HEK293 (cell line): Measurements from ENCODE around the gene RNF41.

Experiments used
- GFI1B ChIP-seq: fragments of 450-650 bp; formaldehyde crosslinking; IDR thresholded peaks from 2 replicates; pipeline ENCODE4 v1.5.1; 2016; ENCODE audit warnings: missing biosample characterization, missing genetic modification characterization
- GLIS1 ChIP-seq: fragments of 450-650 bp; formaldehyde crosslinking; IDR thresholded peaks from 2 replicates; pipeline ENCODE4 v1.5.1; 2016; ENCODE audit warnings: missing biosample characterization, missing genetic modification characterization
- KLF8 ChIP-seq: fragments of 450-650 bp; formaldehyde crosslinking; IDR thresholded peaks from 2 replicates; pipeline ENCODE4 v1.5.1; 2016; ENCODE audit warnings: missing biosample characterization, missing genetic modification characterization
- YY1 ChIP-seq: fragments of 450-650 bp; formaldehyde crosslinking; IDR thresholded peaks from 2 replicates; pipeline ENCODE4 v1.5.1; 2018; ENCODE audit warnings: missing biosample characterization, missing genetic modification characterization
- ZBTB7A ChIP-seq: fragments of 450-650 bp; formaldehyde crosslinking; IDR thresholded peaks from 2 replicates; pipeline ENCODE4 v1.5.1; 2016; ENCODE audit warnings: low read depth, missing biosample characterization, missing genetic modification characterization
- ZIC2 ChIP-seq: fragments of 450-650 bp; formaldehyde crosslinking; IDR thresholded peaks from 2 replicates; pipeline ENCODE4 v1.5.1; 2016; ENCODE audit warnings: missing biosample characterization, missing genetic modification characterization
- ZNF174 ChIP-seq: fragments of 450-650 bp; formaldehyde crosslinking; IDR thresholded peaks from 2 replicates; pipeline ENCODE4 v1.5.0; 2017; ENCODE audit warnings: missing biosample characterization, mild to moderate bottlenecking, missing genetic modification characterization
- ZNF24 ChIP-seq: fragments of 450-650 bp; formaldehyde crosslinking; IDR thresholded peaks from 2 replicates; pipeline ENCODE4 v1.5.1; 2016; ENCODE audit warnings: missing biosample characterization, missing genetic modification characterization
- ZNF391 ChIP-seq: fragments of 450-650 bp; formaldehyde crosslinking; IDR thresholded peaks from 2 replicates; pipeline ENCODE4 v1.5.1; 2016; ENCODE audit warnings: low read depth, missing biosample characterization, missing genetic modification characterization, borderline replicate concordance
- ZNF394 ChIP-seq: fragments of 450-650 bp; formaldehyde crosslinking; IDR thresholded peaks from 2 replicates; pipeline ENCODE4 v1.5.1; 2016; ENCODE audit warnings: missing biosample characterization, missing genetic modification characterization, mild to moderate bottlenecking, moderate library complexity, borderline replicate concordance
- ZNF555 ChIP-seq: fragments of 450-650 bp; formaldehyde crosslinking; conservative IDR thresholded peaks from 2 replicates; pipeline ENCODE4 v1.5.1; 2017; ENCODE audit warnings: missing biosample characterization, mild to moderate bottlenecking, missing genetic modification characterization, inconsistent platforms
- ZNF626 ChIP-seq: fragments of 450-650 bp; sonication (Bioruptor Pico); formaldehyde crosslinking; IDR thresholded peaks from 2 replicates; pipeline ENCODE4 v1.5.1; 2018; ENCODE audit warnings: missing biosample characterization, missing genetic modification characterization, inconsistent platforms
- ZNF629 ChIP-seq: fragments of 450-650 bp; formaldehyde crosslinking; IDR thresholded peaks from 2 replicates; pipeline ENCODE4 v1.5.1; 2017; ENCODE audit warnings: missing biosample characterization, missing genetic modification characterization
- TF ChIP-seq, protein P1 (sequence below): fragments of 450-650 bp; formaldehyde crosslinking; IDR thresholded peaks from 2 replicates; pipeline ENCODE4 v1.5.1; 2016; ENCODE audit warnings: missing biosample characterization, missing genetic modification characterization
- TF ChIP-seq, protein P2 (sequence below): fragments of 450-650 bp; formaldehyde crosslinking; IDR thresholded peaks from 2 replicates; pipeline ENCODE4 v1.5.1; 2016; ENCODE audit warnings: missing biosample characterization, missing genetic modification characterization
- TF ChIP-seq, protein P3 (sequence below): fragments of 450-650 bp; formaldehyde crosslinking; IDR thresholded peaks from 2 replicates; pipeline ENCODE4 v1.5.1; 2016; ENCODE audit warnings: missing biosample characterization, missing genetic modification characterization
- TF ChIP-seq, protein P4 (sequence below): fragments of 450-650 bp; formaldehyde crosslinking; conservative IDR thresholded peaks from 2 replicates; pipeline ENCODE4 v1.5.1; 2016; ENCODE audit warnings: low read depth, missing biosample characterization, missing genetic modification characterization
- TF ChIP-seq, protein P5 (sequence below): fragments of 450-650 bp; formaldehyde crosslinking; IDR thresholded peaks from 2 replicates; pipeline ENCODE4 v1.5.1; 2016; ENCODE audit warnings: missing biosample characterization, missing genetic modification characterization
- TF ChIP-seq, protein P6 (sequence below): fragments of 450-650 bp; formaldehyde crosslinking; IDR thresholded peaks from 2 replicates; pipeline ENCODE4 v1.5.1; 2016; ENCODE audit warnings: missing biosample characterization, missing genetic modification characterization
- TF ChIP-seq, protein P7 (sequence below): fragments of 450-650 bp; formaldehyde crosslinking; IDR thresholded peaks from 2 replicates; pipeline ENCODE4 v1.5.1; 2016; ENCODE audit warnings: missing biosample characterization, missing genetic modification characterization

Gene RNF41

DNA sequence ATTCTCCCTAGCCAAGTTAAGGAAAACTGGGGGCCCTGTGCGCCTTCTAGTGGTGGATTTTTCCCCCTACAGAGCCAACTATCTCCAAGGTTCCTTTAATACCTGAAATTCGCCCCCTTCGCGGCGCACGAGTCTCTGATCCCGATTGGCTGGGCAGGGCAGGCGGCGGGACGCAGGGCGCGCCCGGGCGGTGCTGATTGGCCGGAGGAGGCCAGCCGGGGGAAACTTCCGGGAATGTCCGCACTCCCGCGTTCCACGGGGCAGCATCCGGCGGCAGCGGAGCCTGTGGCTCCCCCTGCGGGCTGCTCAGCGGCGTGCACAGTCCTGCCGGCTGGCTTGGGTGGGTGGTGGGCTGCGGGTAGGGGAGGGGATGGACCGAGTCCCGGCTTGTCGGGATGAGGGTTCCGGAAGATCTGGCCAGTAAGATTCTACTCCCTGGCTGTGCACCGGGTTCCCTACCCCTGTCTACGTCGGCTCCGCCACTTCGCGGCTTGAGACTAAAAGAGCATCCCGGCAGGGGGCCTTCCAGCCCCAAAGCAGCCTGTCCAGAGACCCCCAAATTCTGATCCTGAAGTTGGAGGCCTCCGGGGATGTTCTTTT, 2.5 kb upstream of the RNF41 start, which contains the start of gene NABP2 (continued):
- TF ChIP-seq, protein P1, sequence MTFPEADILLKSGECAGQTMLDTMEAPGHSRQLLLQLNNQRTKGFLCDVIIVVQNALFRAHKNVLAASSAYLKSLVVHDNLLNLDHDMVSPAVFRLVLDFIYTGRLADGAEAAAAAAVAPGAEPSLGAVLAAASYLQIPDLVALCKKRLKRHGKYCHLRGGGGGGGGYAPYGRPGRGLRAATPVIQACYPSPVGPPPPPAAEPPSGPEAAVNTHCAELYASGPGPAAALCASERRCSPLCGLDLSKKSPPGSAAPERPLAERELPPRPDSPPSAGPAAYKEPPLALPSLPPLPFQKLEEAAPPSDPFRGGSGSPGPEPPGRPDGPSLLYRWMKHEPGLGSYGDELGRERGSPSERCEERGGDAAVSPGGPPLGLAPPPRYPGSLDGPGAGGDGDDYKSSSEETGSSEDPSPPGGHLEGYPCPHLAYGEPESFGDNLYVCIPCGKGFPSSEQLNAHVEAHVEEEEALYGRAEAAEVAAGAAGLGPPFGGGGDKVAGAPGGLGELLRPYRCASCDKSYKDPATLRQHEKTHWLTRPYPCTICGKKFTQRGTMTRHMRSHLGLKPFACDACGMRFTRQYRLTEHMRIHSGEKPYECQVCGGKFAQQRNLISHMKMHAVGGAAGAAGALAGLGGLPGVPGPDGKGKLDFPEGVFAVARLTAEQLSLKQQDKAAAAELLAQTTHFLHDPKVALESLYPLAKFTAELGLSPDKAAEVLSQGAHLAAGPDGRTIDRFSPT (tag by site-specific recombination) = no peak
- TF ChIP-seq ZIC2 (tag by site-specific recombination) (peak; percentile 80), ZNF555 (tag by site-specific recombination) (no peak), ZNF24 (tag by site-specific recombination) (no peak), ZNF394 (tag by site-specific recombination) (peak; percentile 38; the same call in 1 of the 2 replicates), ZBTB7A (tag by site-specific recombination) (peak; percentile 78; the same call in 1 of the 2 replicates), ZNF629 (tag by site-specific recombination) (peak; percentile 71), KLF8 (peak; percentile 74; the same call in 1 of the 2 replicates), GLIS1 (peak; percentile 72; the same call in 1 of the 2 replicates), ZNF174 (tag by site-specific recombination) (no peak), GFI1B (tag by site-specific recombination) (no peak), ZNF626 (no peak), ZNF391 (tag by site-specific recombination) (peak; percentile 83; the same call in 1 of the 2 replicates), YY1 (tag by site-specific recombination) (no peak)
- TF ChIP-seq, protein P2, sequence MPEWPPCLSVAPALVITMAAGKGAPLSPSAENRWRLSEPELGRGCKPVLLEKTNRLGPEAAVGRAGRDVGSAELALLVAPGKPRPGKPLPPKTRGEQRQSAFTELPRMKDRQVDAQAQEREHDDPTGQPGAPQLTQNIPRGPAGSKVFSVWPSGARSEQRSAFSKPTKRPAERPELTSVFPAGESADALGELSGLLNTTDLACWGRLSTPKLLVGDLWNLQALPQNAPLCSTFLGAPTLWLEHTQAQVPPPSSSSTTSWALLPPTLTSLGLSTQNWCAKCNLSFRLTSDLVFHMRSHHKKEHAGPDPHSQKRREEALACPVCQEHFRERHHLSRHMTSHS (tag by site-specific recombination) = no peak
- TF ChIP-seq, protein P3, sequence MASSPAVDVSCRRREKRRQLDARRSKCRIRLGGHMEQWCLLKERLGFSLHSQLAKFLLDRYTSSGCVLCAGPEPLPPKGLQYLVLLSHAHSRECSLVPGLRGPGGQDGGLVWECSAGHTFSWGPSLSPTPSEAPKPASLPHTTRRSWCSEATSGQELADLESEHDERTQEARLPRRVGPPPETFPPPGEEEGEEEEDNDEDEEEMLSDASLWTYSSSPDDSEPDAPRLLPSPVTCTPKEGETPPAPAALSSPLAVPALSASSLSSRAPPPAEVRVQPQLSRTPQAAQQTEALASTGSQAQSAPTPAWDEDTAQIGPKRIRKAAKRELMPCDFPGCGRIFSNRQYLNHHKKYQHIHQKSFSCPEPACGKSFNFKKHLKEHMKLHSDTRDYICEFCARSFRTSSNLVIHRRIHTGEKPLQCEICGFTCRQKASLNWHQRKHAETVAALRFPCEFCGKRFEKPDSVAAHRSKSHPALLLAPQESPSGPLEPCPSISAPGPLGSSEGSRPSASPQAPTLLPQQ (tag by site-specific recombination) = peak; percentile 41; the same call in 1 of the 2 replicates
- TF ChIP-seq, protein P4, sequence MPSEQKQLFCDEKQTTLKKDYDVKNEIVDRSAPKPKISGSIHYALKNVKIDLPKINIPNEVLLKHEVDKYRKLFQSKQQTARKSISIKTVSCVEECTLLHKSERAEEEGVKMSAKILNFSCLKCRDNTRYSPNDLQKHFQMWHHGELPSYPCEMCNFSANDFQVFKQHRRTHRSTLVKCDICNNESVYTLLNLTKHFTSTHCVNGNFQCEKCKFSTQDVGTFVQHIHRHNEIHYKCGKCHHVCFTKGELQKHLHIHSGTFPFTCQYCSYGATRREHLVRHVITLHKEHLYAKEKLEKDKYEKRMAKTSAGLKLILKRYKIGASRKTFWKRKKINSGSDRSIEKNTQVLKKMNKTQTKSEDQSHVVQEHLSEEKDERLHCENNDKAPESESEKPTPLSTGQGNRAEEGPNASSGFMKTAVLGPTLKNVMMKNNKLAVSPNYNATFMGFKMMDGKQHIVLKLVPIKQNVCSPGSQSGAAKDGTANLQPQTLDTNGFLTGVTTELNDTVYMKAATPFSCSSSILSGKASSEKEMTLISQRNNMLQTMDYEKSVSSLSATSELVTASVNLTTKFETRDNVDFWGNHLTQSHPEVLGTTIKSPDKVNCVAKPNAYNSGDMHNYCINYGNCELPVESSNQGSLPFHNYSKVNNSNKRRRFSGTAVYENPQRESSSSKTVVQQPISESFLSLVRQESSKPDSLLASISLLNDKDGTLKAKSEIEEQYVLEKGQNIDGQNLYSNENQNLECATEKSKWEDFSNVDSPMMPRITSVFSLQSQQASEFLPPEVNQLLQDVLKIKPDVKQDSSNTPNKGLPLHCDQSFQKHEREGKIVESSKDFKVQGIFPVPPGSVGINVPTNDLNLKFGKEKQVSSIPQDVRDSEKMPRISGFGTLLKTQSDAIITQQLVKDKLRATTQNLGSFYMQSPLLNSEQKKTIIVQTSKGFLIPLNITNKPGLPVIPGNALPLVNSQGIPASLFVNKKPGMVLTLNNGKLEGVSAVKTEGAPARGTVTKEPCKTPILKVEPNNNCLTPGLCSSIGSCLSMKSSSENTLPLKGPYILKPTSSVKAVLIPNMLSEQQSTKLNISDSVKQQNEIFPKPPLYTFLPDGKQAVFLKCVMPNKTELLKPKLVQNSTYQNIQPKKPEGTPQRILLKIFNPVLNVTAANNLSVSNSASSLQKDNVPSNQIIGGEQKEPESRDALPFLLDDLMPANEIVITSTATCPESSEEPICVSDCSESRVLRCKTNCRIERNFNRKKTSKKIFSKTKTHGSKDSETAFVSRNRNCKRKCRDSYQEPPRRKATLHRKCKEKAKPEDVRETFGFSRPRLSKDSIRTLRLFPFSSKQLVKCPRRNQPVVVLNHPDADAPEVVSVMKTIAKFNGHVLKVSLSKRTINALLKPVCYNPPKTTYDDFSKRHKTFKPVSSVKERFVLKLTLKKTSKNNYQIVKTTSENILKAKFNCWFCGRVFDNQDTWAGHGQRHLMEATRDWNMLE (tag by site-specific recombination) = peak; percentile 63
- TF ChIP-seq, protein P5, sequence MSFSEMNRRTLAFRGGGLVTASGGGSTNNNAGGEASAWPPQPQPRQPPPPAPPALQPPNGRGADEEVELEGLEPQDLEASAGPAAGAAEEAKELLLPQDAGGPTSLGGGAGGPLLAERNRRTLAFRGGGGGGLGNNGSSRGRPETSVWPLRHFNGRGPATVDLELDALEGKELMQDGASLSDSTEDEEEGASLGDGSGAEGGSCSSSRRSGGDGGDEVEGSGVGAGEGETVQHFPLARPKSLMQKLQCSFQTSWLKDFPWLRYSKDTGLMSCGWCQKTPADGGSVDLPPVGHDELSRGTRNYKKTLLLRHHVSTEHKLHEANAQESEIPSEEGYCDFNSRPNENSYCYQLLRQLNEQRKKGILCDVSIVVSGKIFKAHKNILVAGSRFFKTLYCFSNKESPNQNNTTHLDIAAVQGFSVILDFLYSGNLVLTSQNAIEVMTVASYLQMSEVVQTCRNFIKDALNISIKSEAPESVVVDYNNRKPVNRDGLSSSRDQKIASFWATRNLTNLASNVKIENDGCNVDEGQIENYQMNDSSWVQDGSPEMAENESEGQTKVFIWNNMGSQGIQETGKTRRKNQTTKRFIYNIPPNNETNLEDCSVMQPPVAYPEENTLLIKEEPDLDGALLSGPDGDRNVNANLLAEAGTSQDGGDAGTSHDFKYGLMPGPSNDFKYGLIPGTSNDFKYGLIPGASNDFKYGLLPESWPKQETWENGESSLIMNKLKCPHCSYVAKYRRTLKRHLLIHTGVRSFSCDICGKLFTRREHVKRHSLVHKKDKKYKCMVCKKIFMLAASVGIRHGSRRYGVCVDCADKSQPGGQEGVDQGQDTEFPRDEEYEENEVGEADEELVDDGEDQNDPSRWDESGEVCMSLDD (tag by site-specific recombination) = peak; percentile 40
- TF ChIP-seq, protein P6, sequence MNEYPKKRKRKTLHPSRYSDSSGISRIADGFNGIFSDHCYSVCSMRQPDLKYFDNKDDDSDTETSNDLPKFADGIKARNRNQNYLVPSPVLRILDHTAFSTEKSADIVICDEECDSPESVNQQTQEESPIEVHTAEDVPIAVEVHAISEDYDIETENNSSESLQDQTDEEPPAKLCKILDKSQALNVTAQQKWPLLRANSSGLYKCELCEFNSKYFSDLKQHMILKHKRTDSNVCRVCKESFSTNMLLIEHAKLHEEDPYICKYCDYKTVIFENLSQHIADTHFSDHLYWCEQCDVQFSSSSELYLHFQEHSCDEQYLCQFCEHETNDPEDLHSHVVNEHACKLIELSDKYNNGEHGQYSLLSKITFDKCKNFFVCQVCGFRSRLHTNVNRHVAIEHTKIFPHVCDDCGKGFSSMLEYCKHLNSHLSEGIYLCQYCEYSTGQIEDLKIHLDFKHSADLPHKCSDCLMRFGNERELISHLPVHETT = peak; percentile 58; the same call in 1 of the 2 replicates
- TF ChIP-seq, protein P7, sequence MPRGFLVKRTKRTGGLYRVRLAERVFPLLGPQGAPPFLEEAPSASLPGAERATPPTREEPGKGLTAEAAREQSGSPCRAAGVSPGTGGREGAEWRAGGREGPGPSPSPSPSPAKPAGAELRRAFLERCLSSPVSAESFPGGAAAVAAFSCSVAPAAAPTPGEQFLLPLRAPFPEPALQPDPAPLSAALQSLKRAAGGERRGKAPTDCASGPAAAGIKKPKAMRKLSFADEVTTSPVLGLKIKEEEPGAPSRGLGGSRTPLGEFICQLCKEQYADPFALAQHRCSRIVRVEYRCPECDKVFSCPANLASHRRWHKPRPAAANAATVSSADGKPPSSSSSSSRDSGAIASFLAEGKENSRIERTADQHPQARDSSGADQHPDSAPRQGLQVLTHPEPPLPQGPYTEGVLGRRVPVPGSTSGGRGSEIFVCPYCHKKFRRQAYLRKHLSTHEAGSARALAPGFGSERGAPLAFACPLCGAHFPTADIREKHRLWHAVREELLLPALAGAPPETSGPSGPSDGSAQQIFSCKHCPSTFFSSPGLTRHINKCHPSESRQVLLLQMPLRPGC = peak; percentile 57
